Adrenal gland (tissue), 12 donors: Measurements from ENCODE around the gene ADAMTS17. TPM values are rescaled to one million over a fixed set of nuclear protein-coding genes. Genes with fewer than 3 reads are reported as not detected.

ENCODE experiments used
- DNase-seq, 7 donors: peaks; one replicate each; pipeline ENCODE4 v3.0.0-alpha.2; 2019 to 2020
- H3K27ac ChIP-seq, 5 donors: fragments of 200-600 bp; sonication (generic) in 4 of 5; 1 replicate in 3 of 5; 2 replicates in 2 of 5; pipeline versions ENCODE4 v1.5.1 to v1.8.0; 2016 to 2020; ENCODE audit warnings: mild to moderate bottlenecking in 1 of 5
- H3K27me3 ChIP-seq: fragments of 200-600 bp; 2 replicates; pipeline ENCODE4 v1.8.0; 2021
- H3K36me3 ChIP-seq, 2 donors: fragments of 200-600 bp; replicated peaks in 1 of 2; 1 replicate in 1 of 2; 2 replicates in 1 of 2; pipeline versions ENCODE4 v1.5.1 to v1.8.0; 2018 to 2022
- H3K4me1 ChIP-seq, 2 donors: fragments of 200-600 bp; replicated peaks in 1 of 2; 1 replicate in 1 of 2; 2 replicates in 1 of 2; pipeline versions ENCODE4 v1.5.1 to v1.8.0; 2018 to 2021
- H3K4me3 ChIP-seq, 4 donors: fragments of 200-600 bp; sonication (generic) in 3 of 4; one replicate each; pipeline ENCODE4 v1.5.1; 2016 to 2018
- H3K9me3 ChIP-seq, 3 donors: fragments of 200-600 bp; sonication (generic) in 1 of 3; replicated peaks in 1 of 3; 1 replicate in 2 of 3; 2 replicates in 1 of 3; pipeline versions ENCODE4 v1.5.1 to v1.8.0; 2016 to 2021
- CTCF ChIP-seq, 6 experiments: fragments of 450-650 bp in 4 of 6; fragments of 200-600 bp in 2 of 6; sonication (generic) in 1 of 6; IDR thresholded peaks; 1 replicate in 5 of 6; 2 replicates in 1 of 6; pipeline versions ENCODE4 v1.5.1 to v1.8.0; 2016 to 2021; ENCODE audit warnings: antibody characterized with exemption in 6 of 6, mild to moderate bottlenecking in 2 of 6, moderate library complexity in 1 of 6
- POLR2A ChIP-seq, 2 donors: fragments of 450-650 bp; IDR thresholded peaks; one replicate each; pipeline ENCODE4 v1.6.1; 2017; ENCODE audit warnings: antibody characterized with exemption in 2 of 2, mild to moderate bottlenecking in 2 of 2, moderate library complexity in 1 of 2
- WGBS, 4 donors: extraction: QIAGEN DNeasy Blood & Tissue Kit in 2 of 4; methylation state at CpG; one replicate each; pipeline versions ENCODE4 v1.1.5 to v1.1.7; 2013 to 2017; 5-methylcytosine and 5-hydroxymethylcytosine counted together
- intact Hi-C, 2 donors: fragments of 100-400 bp; cut with DNase I; formaldehyde crosslinking; loops; one replicate each; pipeline versions ENCODE4 v1.14.1 to v1.15.0; 2022 to 2023
- polyA plus RNA-seq, 3 donors: library from polyadenylated mRNA; stranded (reverse); fragments of 200-250 nt in 2 of 3; fragments of 350-450 nt in 1 of 3; fragmentation: Illumina TruSeq in 1 of 3; extraction: RNeasy Lipid Tissue Mini Kit (QIAGEN cat#74804) in 1 of 3; gene quantifications; one replicate each; pipeline ENCODE4 v1.2.3, GENCODE V29; 2013 to 2014
- total RNA-seq, 9 donors: library from RNA; depleted of rRNA in 4 of 9; stranded (reverse); fragments of >200 nt in 4 of 9; fragments of 120-200 nt in 1 of 9; fragmentation: NEBNext Ultra II Directional in 1 of 9; extraction: Animal tissue kit (Norgen Biotek cat#: 25700) in 1 of 9; gene quantifications; one replicate each; pipeline versions ENCODE4 v1.1.0 to v1.2.4, GENCODE V29; 2013 to 2023
- donor health status: healthy with polysubstance abuse.
- donor health status: Bipolar disorder and iron deficiency.
- donor health status: DM: yes; HTN: yes; CAD: no.
- donor health status: DM: no; HTN: no; CAD: no.
- donor health status: DM: no; HTN: no; CAD: no.
- donor health status: DM: yes; HTN: yes; CAD: no.

ADAMTS17 gene
- total and polyA plus RNA-seq, 12 donors, result 0.51 to 14.8 (median 2.9) TPM

DNA sequence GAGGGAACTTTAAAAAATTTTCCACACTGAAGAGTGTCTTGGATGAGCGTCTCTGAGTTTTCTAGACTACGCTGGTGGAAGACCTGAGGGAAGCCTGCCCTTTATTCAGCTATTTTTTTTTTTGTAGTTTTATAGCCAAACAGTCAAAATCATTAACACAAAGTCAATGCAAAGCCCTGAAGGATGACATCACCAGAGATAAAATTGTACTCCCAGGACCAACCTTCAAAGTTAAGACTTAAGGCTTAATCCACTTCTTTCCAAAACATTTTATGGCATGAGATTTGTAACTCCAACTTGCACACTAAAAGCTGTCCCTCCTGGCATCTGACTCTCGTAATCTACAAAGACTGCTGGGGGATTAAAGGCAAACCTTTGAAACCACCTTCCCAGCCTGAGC lies 345.1 kb downstream of the ADAMTS17 start:
- TF ChIP-seq CTCF (IDR thresholded peaks at IDR 0.05) (no peak), POLR2A (IDR thresholded peaks at IDR 0.05) (no peak)
- H3K4me1 ChIP-seq, result no peaks in the 10 kb centered on the region
- no peaks in the 10 kb centered on the region for H3K27me3 ChIP-seq
- no peak overlapping the region for H3K4me3 ChIP-seq
- no peaks in the 10 kb centered on the region for H3K9me3 ChIP-seq
- intact Hi-C loops, result no loop called here
- DNase-seq, result no peak
- 88 to 97% (median 95%) methylated on average over 3 of the region's 3 CpGs for WGBS, 4 donors
- H3K36me3 ChIP-seq, result no peaks in the 10 kb centered on the region
- no peak overlapping the region for H3K27ac ChIP-seq

DNA sequence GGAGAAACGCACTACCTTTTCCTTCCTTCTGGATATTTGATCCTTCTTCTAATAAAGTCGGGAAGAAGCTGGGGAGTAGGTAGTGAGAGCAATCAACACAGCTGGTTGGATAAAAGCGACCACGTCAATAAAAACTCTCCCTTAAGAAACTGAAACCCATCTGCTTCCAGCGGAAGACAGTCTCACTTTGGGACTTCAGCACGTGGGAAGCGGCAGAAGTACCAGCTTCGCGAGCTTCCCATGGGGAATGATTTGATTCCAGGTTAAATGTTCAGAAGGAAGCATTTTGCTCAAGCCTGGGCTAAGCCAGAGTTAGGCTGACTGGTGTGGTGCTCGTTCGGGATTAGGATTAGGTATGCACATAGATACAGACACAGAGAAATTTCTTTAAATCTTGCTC lies 346.2 kb downstream of the ADAMTS17 start:
- no peaks in the 10 kb centered on the region for H3K27me3 ChIP-seq
- no peaks in the 10 kb centered on the region for H3K4me1 ChIP-seq
- H3K36me3 ChIP-seq, result no peaks in the 10 kb centered on the region
- no peaks in the 10 kb centered on the region for H3K9me3 ChIP-seq
- H3K27ac ChIP-seq, result no peak overlapping the region
- no peak for DNase-seq
- intact Hi-C loops, result no loop called here
- no peak overlapping the region for H3K4me3 ChIP-seq
- WGBS, 4 donors, result 80 to 87% (median 81%) methylated on average over 11 of the region's 11 CpGs
- no peak for TF ChIP-seq POLR2A (IDR thresholded peaks at IDR 0.05)
- no peak for TF ChIP-seq CTCF (IDR thresholded peaks at IDR 0.05)

- Histone ChIP-seq H3K27me3 (no peaks in the 10 kb centered on the region), H3K36me3 (no peaks in the 10 kb centered on the region), H3K9me3 (no peaks in the 10 kb centered on the region), H3K27ac (no peak overlapping the region), H3K4me1 (no peaks in the 10 kb centered on the region), H3K4me3 (no peak overlapping the region)
- intact Hi-C loops, result no loop called here
- 69 to 79% (median 74%) methylated on average over 5 to 6 of the region's 6 CpGs for WGBS, 4 donors
- no peak for DNase-seq
- TF ChIP-seq POLR2A (IDR thresholded peaks at IDR 0.05), result no peak
- no peak for TF ChIP-seq CTCF (IDR thresholded peaks at IDR 0.05)
These were observed 346.9 kb downstream of the ADAMTS17 start for GRCh38 chr15:99994849-99995248.

GRCh38 chr15:99993681-99994131 lies 348.1 kb downstream of the ADAMTS17 start:
- WGBS, 4 donors, result 76 to 93% (median 87%) methylated on average over 9 to 10 of the region's 10 CpGs
- Histone ChIP-seq H3K27me3 (no peaks in the 10 kb centered on the region), H3K36me3 (no peaks in the 10 kb centered on the region), H3K27ac (no peak overlapping the region), H3K4me1 (no peaks in the 10 kb centered on the region), H3K4me3 (no peak overlapping the region), H3K9me3 (no peaks in the 10 kb centered on the region)
- TF ChIP-seq POLR2A (IDR thresholded peaks at IDR 0.05) (no peak), CTCF (IDR thresholded peaks at IDR 0.05) (no peak)
- intact Hi-C loops, result no loop called here
- DNase-seq, result no peak
